ENCODE data around the gene TTN. TPM values are rescaled to one million over a fixed set of nuclear protein-coding genes. Genes with fewer than 3 reads are reported as not detected.
A peak's percentile ranks its signal among the peaks of the same experiment; 100 is the strongest.

TTN gene
- total and polyA plus RNA-seq, 2 of the 4 experiments (the other 2 are of a cell fraction), result 0.02 to 0.18 TPM

DNA sequence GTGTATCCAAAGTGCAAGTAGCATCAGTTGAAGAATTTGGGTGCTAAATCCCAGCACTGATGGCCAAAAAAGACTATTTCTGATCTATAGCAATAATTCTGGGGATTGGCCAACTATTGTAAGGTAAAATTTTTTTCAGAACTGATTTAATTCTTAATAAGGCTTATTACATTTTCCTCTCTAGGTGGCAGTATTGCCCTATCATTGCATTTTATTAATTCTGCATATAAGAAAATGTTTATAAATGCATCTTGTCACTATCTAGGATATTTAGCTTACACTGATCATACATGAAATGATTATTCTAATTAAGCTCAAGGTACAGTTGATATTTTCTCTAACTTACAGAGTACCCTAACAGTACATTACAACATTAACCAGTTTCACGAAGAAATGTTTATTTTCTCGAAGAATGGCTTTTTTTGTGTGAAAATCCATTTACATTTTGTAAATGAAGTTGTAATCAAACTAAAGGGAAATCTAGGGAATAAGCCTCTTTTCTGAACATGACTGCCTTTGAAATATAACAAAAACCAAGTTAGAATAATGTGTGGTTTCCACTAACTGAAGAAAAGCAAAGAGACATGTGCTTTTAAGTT is 11.0 kb downstream of the TTN start:
- POLR2A ChIA-PET (ENCODE audit: unreplicated experiment), result no interaction called here
- Histone ChIP-seq H4K20me1 (ENCODE audit: insufficient read depth, low read length) (no peaks in the 10 kb centered on the region), H3K9me1 (ENCODE audit: insufficient read depth, low read length) (no peaks in the 10 kb centered on the region), H2AK9ac (replicated peaks; ENCODE audit: low read depth, low read length, poor library complexity) (no peak overlapping the region), H2BK20ac (ENCODE audit: low read depth, low read length) (no peak overlapping the region), H3K27ac (ENCODE audit: insufficient read depth, low read length) (no peak overlapping the region), H3K4me2 (ENCODE audit: low read depth, low read length) (no peak overlapping the region), H3K4me3 (ENCODE audit: insufficient read depth, low read depth, low read length) (no peak overlapping the region), H3K56ac (ENCODE audit: extremely low read depth, insufficient read depth, low read length) (no peak overlapping the region), H3K14ac (replicated peaks; ENCODE audit: low read depth, low read length) (no peak overlapping the region), H3K36me3 (ENCODE audit: control insufficient read depth, insufficient read depth, low read length) (no peaks in the 10 kb centered on the region), H3K23ac (ENCODE audit: low read depth, low read length) (no peak overlapping the region), H4K91ac (ENCODE audit: insufficient read depth, low read depth, low read length) (no peak overlapping the region), H3K4me1 (ENCODE audit: control insufficient read depth, insufficient read depth, low read length) (no peaks in the 10 kb centered on the region), H3K27me3 (ENCODE audit: control insufficient read depth, insufficient read depth, low read length) (no peaks in the 10 kb centered on the region; the same call in 1 of the 2 replicates), H3K9me3 (ENCODE audit: control insufficient read depth, insufficient read depth, low read length) (no peaks in the 10 kb centered on the region), H3K9ac (ENCODE audit: low read depth, low read length) (no peak overlapping the region), H4K5ac (ENCODE audit: low read depth, low read length) (no peak overlapping the region), H2AK5ac (ENCODE audit: low read depth, low read length) (no peak overlapping the region), H2BK15ac (ENCODE audit: low read depth, low read length) (no peak overlapping the region), H3K79me1 (ENCODE audit: low read depth in 1 of 2, low read length in 2 of 2) (no peaks in the 10 kb centered on the region), H2BK120ac (ENCODE audit: low read depth, low read length) (no peak overlapping the region), H2AFZ (replicated peaks; ENCODE audit: low read length, poor library complexity) (no peak overlapping the region), H4K8ac (ENCODE audit: low read depth in 2 of 2, low read length in 2 of 2) (no peak overlapping the region), H3K4ac (ENCODE audit: low read depth, low read length) (no peak overlapping the region), H3K18ac (ENCODE audit: low read depth, low read length) (no peak overlapping the region), H2BK5ac (ENCODE audit: low read depth, low read length, poor library complexity, severe bottlenecking) (no peak overlapping the region)
- no peak for ATAC-seq (ENCODE audit: low read depth)
- in situ Hi-C loops (cut with MboI; ENCODE audit: low sequenced_read_pairs), result loop anchor here (10.0 kb wide), 1 partner anchor 119 kb away; no protein-coding TSS in a partner anchor
- TF ChIP-seq ELK1 (IDR thresholded peaks at IDR 0.05; ENCODE audit: borderline replicate concordance, low read depth, low read length) (no peak), MAFK (IDR thresholded peaks at IDR 0.05; ENCODE audit: low read depth, low read length) (no peak), SMC3 (IDR thresholded peaks at IDR 0.05; ENCODE audit: low read depth, low read length) (peak; percentile 43), FOS (IDR thresholded peaks at IDR 0.05; ENCODE audit: low read depth, low read length) (no peak), MXI1 (IDR thresholded peaks at IDR 0.05; ENCODE audit: borderline replicate concordance, low read depth, low read length) (no peak), RCOR1 (IDR thresholded peaks at IDR 0.05; ENCODE audit: insufficient replicate concordance, low read length) (no peak), CEBPB (IDR thresholded peaks at IDR 0.05; ENCODE audit: low read depth, low read length) (no peak), RFX5 (IDR thresholded peaks at IDR 0.05; ENCODE audit: low read depth, low read length) (no peak), RAD21 (IDR thresholded peaks at IDR 0.05; ENCODE audit: low read length) (peak; percentile 67), CTCF (conservative IDR thresholded peaks at IDR 0.05; ENCODE audit: low read depth, low read length) (peak; percentile 65), BHLHE40 (IDR thresholded peaks at IDR 0.05; ENCODE audit: low read depth, low read length) (no peak), POLR2A (IDR thresholded peaks at IDR 0.05; ENCODE audit: low read depth, low read length) (no peak), NFE2L2 (IDR thresholded peaks at IDR 0.05; ENCODE audit: low read depth, low read length) (no peak), CHD1 (IDR thresholded peaks at IDR 0.05; ENCODE audit: low read depth, low read length) (no peak), MAZ (IDR thresholded peaks at IDR 0.05; ENCODE audit: borderline replicate concordance, low read depth, low read length) (no peak)
- TF ChIP-seq, protein P1, sequence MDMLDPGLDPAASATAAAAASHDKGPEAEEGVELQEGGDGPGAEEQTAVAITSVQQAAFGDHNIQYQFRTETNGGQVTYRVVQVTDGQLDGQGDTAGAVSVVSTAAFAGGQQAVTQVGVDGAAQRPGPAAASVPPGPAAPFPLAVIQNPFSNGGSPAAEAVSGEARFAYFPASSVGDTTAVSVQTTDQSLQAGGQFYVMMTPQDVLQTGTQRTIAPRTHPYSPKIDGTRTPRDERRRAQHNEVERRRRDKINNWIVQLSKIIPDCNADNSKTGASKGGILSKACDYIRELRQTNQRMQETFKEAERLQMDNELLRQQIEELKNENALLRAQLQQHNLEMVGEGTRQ (IDR thresholded peaks at IDR 0.05; ENCODE audit: low read depth, low read length), result no peak
- BruUV-seq (replicated peaks), result no TSS peak
- dilution Hi-C loops (cut with HindIII; ENCODE audit: low sequenced_read_pairs, unreplicated experiment), result no loop called here
- intact Hi-C loops (cut with micrococcal nuclease), result loop anchor here (1.0 to 10.0 kb wide), 5 partner anchors 118 to 1281 kb away; no protein-coding TSS in a partner anchor
- CTCF ChIA-PET, result no interaction called here
- DNase-seq, result peak; percentile 50
- WGBS, 2 experiments (ENCODE audit: extremely low coverage in 2 of 2, insufficient read length in 1 of 2), result no CpG with 5 or more reads among the region's 2 CpGs

Data from IMR-90 (cell line).